A549 (cell line): Measurements from ENCODE around the gene MFSD8.

Experiments
- CHD4 ChIP-seq: fragments of 200-600 bp; sonication (generic); IDR thresholded peaks from 2 replicates; pipeline ENCODE4 v1.6.1; 2016; ENCODE audit warnings: antibody characterized with exemption, mild to moderate bottlenecking, borderline replicate concordance
- FOXS1 ChIP-seq: fragments of 250-450 bp; sonication (Bioruptor Pico); IDR thresholded peaks from 2 replicates; pipeline ENCODE4 v1.5.0; 2020; ENCODE audit warnings: mild to moderate bottlenecking, moderate library complexity
- PHF8 ChIP-seq: fragments of 200-600 bp; sonication (generic); IDR thresholded peaks from 2 replicates; pipeline ENCODE4 v1.6.1; 2016; ENCODE audit warnings: low read depth, mild to moderate bottlenecking, antibody characterized with exemption, moderate library complexity, borderline replicate concordance
- ZSCAN20 ChIP-seq: fragments of 250-450 bp; sonication (Bioruptor Pico); IDR thresholded peaks from 2 replicates; pipeline ENCODE4 v1.8.0; 2022; ENCODE audit warnings: mild to moderate bottlenecking, moderate library complexity
- TF ChIP-seq, protein P1 (sequence below): fragments of >200 bp; sonication (Bioruptor Twin); formaldehyde crosslinking; IDR thresholded peaks from 3 replicates; pipeline ENCODE4 v1.5.1; 2016

DNA sequence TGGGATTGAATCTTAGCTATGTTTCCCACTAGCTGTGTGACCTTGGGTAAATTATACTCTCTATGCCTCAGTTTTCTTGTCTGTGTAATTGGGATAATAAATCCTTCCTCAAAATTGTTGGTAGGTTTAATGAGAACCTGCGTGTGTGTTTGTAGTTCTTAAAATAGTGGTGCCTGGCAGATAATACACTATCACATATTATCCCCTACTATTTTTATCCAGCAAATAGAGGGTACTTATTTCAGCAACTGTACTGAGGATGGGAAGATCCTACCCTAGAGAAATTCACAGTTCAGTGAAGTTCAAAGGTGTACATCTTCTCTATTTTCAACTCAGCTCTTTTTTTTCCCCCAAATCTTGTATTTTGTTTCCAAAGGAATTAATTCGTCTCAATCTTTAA lies 17.5 kb upstream of the MFSD8 start:
- TF ChIP-seq FOXS1 (no peak), CHD4 (no peak), ZSCAN20 (no peak), PHF8 (no peak)
- TF ChIP-seq, protein P1, sequence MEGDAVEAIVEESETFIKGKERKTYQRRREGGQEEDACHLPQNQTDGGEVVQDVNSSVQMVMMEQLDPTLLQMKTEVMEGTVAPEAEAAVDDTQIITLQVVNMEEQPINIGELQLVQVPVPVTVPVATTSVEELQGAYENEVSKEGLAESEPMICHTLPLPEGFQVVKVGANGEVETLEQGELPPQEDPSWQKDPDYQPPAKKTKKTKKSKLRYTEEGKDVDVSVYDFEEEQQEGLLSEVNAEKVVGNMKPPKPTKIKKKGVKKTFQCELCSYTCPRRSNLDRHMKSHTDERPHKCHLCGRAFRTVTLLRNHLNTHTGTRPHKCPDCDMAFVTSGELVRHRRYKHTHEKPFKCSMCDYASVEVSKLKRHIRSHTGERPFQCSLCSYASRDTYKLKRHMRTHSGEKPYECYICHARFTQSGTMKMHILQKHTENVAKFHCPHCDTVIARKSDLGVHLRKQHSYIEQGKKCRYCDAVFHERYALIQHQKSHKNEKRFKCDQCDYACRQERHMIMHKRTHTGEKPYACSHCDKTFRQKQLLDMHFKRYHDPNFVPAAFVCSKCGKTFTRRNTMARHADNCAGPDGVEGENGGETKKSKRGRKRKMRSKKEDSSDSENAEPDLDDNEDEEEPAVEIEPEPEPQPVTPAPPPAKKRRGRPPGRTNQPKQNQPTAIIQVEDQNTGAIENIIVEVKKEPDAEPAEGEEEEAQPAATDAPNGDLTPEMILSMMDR, result no peak
